Right atrium auricular region (tissue), 2 donors: ENCODE results near the gene NUP58. TPM values are rescaled to one million over a fixed set of nuclear protein-coding genes. Genes with fewer than 3 reads are reported as not detected.

Source experiments
- DNase-seq: peaks from one replicate; pipeline ENCODE4 v3.0.0-alpha.2; 2019; ENCODE audit warnings: low spot score
- H3K27ac ChIP-seq, 2 donors: fragments of 200-600 bp; sonication (generic); 1 replicate in 1 of 2; 2 replicates in 1 of 2; pipeline ENCODE4 v1.5.1; 2016 to 2019
- H3K27me3 ChIP-seq, 2 donors: fragments of 200-600 bp; sonication (generic); one replicate each; pipeline versions ENCODE4 v1.5.1 to v1.6.0; 2017 to 2019
- H3K36me3 ChIP-seq: fragments of 200-600 bp; sonication (generic); one replicate; pipeline ENCODE4 v1.5.1; 2016
- H3K4me1 ChIP-seq, 2 donors: fragments of 200-600 bp; sonication (generic); one replicate each; pipeline versions ENCODE4 v1.5.1 to v1.6.0; 2017 to 2019
- H3K4me3 ChIP-seq, 2 donors: fragments of 200-600 bp; sonication (generic); 1 replicate in 1 of 2; 2 replicates in 1 of 2; pipeline ENCODE4 v1.5.1; 2017 to 2019; ENCODE audit warnings: mild to moderate bottlenecking in 1 of 2, moderate library complexity in 1 of 2
- H3K9me3 ChIP-seq, 2 donors: fragments of 200-600 bp; sonication (generic); one replicate each; pipeline ENCODE4 v1.5.1; 2019
- total RNA-seq, 2 donors: library from RNA; depleted of rRNA; stranded (reverse); fragments of >200 nt; gene quantifications; one replicate each; pipeline ENCODE4 v1.1.0, GENCODE V29; 2016
- TF ChIP-seq, protein P1 (sequence below), 2 donors: fragments of 200-600 bp; sonication (generic); IDR thresholded peaks; one replicate each; pipeline ENCODE4 v1.5.1; 2019; ENCODE audit warnings: antibody characterized with exemption in 2 of 2

The NUP58 gene
- total RNA-seq, 2 donors from 2014 or later: 24.7 to 27.9 TPM

DNA sequence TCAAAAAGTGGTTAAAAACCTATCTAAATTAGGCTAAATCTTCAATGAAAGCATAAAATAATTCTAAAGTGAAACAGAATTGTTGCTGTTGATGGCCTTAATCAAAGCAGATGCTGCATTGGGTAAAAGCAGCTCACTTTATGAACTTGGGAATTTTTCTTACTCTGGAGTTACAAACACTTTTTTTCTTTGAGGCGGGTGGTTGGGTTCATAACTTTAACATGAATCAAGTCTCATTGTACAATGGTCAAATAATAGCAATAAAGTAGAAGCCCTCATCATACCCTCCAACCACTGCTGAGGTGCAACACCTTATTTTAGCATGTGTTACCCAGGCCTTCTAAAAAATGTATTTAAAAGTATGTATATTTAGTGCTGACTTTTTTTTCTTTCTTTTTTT, 29.1 kb downstream of the NUP58 start:
- Histone ChIP-seq H3K9me3 (no peaks in the 10 kb centered on the region), H3K4me3 (no peak overlapping the region), H3K27me3 (no peaks in the 10 kb centered on the region), H3K27ac (no peak overlapping the region), H3K4me1 (no peaks in the 10 kb centered on the region), H3K36me3 (peaks cover 65% of the 10 kb centered on the region)
- no peak for DNase-seq
- TF ChIP-seq, protein P1, sequence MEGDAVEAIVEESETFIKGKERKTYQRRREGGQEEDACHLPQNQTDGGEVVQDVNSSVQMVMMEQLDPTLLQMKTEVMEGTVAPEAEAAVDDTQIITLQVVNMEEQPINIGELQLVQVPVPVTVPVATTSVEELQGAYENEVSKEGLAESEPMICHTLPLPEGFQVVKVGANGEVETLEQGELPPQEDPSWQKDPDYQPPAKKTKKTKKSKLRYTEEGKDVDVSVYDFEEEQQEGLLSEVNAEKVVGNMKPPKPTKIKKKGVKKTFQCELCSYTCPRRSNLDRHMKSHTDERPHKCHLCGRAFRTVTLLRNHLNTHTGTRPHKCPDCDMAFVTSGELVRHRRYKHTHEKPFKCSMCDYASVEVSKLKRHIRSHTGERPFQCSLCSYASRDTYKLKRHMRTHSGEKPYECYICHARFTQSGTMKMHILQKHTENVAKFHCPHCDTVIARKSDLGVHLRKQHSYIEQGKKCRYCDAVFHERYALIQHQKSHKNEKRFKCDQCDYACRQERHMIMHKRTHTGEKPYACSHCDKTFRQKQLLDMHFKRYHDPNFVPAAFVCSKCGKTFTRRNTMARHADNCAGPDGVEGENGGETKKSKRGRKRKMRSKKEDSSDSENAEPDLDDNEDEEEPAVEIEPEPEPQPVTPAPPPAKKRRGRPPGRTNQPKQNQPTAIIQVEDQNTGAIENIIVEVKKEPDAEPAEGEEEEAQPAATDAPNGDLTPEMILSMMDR (IDR thresholded peaks at IDR 0.05): no peak

DNA sequence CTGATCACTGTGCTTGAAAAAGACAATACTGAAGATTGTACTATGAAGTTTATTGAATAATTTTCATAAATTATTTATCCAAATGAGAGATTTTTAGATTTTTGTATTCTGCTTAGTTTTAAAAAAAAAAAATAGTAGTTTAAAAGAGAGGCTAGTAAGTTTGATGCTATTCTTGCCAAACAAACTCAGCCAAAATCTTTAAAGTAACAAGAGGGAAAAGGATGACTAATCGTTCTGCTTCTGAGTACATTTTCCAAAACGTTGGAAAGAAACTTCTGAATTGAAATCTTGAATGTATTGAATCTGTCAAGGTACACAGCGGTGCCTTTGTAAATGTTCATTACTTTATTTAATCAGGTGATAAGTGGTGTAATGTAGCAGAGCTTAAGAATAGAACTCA, 34.4 kb downstream of the NUP58 start:
- H3K27ac ChIP-seq: no peak overlapping the region
- no peak overlapping the region for H3K4me3 ChIP-seq
- no peaks in the 10 kb centered on the region for H3K4me1 ChIP-seq
- TF ChIP-seq, protein P1 (IDR thresholded peaks at IDR 0.05): no peak
- peaks cover 24% of the 10 kb centered on the region for H3K36me3 ChIP-seq
- no peaks in the 10 kb centered on the region for H3K27me3 ChIP-seq
- no peak for DNase-seq
- H3K9me3 ChIP-seq: no peaks in the 10 kb centered on the region

DNA sequence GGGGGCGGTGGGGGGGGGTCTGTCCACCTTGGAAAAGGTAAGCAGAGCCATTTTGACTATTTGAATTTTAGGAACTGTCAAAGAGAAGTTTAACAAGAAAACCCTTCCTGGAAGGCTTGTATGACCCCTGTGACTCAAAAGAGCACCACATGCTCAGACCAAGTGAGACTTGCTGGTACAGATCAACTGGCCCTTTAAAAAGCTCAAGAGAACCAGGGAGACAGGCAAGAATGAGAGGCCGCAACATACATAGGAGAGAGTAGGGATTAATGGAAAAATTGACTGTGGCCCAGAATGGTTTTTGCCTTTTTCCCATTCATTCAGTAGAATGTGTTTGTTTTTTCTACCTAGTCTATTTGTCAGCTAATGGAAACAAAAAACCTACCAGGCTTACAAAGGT, 44.2 kb downstream of the NUP58 start:
- Histone ChIP-seq H3K9me3 (no peaks in the 10 kb centered on the region), H3K36me3 (no peaks in the 10 kb centered on the region), H3K4me3 (no peak overlapping the region), H3K27me3 (no peaks in the 10 kb centered on the region), H3K4me1 (no peaks in the 10 kb centered on the region), H3K27ac (no peak overlapping the region)
- TF ChIP-seq, protein P1 (IDR thresholded peaks at IDR 0.05): no peak
- no peak for DNase-seq

DNA sequence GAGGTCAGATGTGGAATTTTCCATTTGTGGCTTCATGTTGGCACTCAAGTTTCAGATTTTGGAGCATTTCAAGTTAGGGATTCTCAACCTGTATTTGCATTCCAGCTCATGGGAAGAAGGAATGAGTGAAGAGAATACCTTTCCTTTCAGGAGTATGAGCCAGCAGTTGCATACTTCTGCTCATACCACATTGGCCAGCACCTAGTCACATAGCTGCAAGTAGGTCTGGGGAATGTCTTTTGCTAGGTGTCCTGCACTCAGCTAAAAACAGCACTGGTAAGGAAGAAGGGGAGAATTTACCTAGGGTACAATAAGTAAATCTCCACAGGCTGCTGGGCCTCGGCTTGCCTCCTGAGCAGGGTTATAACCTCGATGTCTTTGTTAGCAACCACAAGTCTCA, 45.7 kb downstream of the NUP58 start:
- no peak for DNase-seq
- Histone ChIP-seq H3K4me3 (no peak overlapping the region), H3K36me3 (no peaks in the 10 kb centered on the region), H3K4me1 (no peaks in the 10 kb centered on the region), H3K9me3 (no peaks in the 10 kb centered on the region), H3K27me3 (no peaks in the 10 kb centered on the region), H3K27ac (no peak overlapping the region)
- TF ChIP-seq, protein P1 (IDR thresholded peaks at IDR 0.05): no peak

DNA sequence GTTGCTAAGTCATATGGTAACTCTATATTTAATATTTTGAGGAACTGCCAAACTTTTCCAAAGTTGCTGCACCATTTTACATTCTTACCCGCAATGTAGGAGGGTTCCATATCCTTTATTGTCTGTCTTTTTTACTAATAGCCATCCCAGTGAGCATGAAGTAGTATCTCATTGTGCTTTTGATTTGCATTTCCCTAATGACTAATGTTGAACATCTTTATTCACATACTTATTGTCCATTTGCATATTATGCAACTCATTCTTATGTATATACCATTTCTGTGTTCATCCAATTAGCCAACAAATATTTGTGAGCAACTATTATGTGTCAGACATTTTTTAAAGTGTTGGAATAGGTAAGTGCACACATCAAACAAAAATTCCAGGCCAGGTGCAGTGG, 50.0 kb downstream of the NUP58 start:
- TF ChIP-seq, protein P1 (IDR thresholded peaks at IDR 0.05): no peak

DNA sequence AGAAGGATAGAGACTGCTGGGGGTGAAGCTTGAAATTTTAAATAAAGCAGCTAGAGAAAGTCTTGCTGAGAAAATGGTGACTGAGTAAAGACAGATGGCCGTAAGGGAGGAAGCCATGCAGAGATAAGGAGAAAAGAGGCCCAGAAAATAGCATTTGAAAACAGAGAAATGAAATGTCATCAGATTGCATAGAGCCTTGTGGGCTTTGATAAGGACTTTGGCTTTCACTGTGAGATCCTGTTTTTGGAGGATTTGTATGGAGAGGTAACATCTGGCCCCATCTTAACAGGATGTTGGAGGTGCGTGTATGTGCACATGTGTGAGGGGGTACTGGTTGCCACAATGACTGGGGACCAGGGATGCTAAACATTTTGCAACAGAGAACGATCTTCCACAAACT, 50.8 kb downstream of the NUP58 start:
- Histone ChIP-seq H3K27me3 (no peaks in the 10 kb centered on the region), H3K9me3 (no peaks in the 10 kb centered on the region), H3K27ac (no peak overlapping the region), H3K4me1 (no peaks in the 10 kb centered on the region), H3K4me3 (no peak overlapping the region), H3K36me3 (no peaks in the 10 kb centered on the region)
- no peak for DNase-seq
- TF ChIP-seq, protein P1 (IDR thresholded peaks at IDR 0.05): no peak

More for the DNA sequence above, 50.0 kb downstream of the NUP58 start:
- no peak overlapping the region for H3K4me3 ChIP-seq
- no peaks in the 10 kb centered on the region for H3K27me3 ChIP-seq
- no peak overlapping the region for H3K27ac ChIP-seq
- H3K9me3 ChIP-seq: no peaks in the 10 kb centered on the region
- DNase-seq: no peak
- H3K4me1 ChIP-seq: no peaks in the 10 kb centered on the region
- no peaks in the 10 kb centered on the region for H3K36me3 ChIP-seq
